HG03039 (cell line): ENCODE measurements around the gene DNAJC27.

Experiments used
- ATAC-seq: cut with Tn5 transposase; IDR thresholded peaks from one replicate; pipeline ENCODE4 v1.9.1; 2021; ENCODE audit warnings: mild to moderate bottlenecking, moderate library complexity; ENCODE audit not compliant: unreplicated experiment

The DNAJC27 gene

GRCh38 chr2:24971286-24971535 lies 544 bp downstream of the DNAJC27 start:
- no peak for ATAC-seq

DNA sequence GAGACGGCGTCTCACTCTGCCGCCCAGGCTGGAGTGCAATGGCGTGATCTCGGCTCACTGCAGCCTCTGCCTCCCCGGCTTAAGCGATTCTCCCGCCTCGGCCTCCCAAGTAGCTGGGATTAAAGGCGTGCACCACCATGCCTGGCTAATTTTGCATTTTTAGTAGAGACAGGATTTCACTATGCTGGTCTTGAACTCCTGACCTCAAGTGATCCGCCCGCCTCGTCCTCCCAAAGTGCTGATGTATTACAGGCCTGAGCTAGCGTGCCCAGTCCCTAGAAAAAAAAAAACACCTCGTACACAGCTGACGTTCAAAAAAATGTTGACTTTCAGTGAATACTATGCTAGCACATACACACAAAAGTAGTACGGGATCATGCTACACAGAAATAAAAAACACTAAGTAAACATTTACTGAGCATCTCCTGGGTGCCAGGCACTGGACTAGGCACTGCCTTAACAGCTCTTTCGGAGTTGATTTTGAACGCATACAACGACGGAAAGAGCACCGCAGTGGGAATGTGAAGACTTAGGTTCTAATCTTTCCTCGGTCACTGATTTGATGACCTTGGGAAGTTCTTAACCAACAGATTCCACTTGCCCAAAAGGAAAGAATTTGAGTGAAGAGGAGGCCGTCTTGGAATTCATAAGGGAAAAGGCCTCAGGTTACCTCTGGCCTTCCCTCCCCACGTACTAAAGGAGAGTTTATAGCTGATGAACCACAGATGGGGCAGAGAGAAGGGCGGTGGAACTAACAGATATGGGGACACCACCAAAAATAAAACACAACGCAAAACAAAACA lies 1.1 kb downstream of the DNAJC27 start:
- no peak for ATAC-seq

DNA sequence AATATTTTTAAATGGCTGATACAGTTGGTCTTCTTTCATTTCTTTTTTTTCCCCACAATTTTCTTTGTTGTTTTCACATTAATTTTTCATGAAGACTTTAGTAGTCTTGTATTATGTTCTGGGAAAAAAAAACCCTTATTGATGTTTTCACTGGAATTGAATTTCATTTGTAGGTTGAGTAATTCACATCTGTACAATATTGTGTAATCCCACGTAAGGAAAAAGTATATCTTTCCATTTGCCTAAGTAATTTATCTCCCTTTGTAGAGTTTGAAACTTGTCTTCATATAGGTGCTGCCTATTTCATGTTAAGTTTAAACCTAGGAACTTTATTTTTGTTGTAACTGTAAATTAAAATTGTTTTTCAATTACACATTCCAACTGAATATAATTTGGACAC lies 2.0 kb downstream of the DNAJC27 start:
- no peak for ATAC-seq

DNA sequence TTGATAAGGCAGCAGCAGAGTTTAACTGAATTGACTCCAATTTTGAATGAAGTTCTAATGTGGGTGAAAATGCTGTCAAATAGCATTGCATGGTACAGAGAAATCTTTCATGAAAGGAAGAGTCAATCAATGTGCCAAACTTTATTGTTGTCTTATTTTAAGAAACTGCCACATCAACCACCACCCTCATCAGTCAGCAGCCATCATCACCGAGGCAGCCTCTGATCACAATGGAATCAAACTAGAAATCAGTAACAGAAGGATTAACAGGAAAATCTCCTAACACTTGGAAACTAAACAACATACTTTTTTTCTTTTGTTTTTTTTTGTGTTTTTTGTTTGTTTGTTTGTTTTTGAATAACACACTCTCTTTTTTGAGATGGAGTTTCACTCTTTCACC lies 9.9 kb downstream of the DNAJC27 start:
- no peak for ATAC-seq

DNA sequence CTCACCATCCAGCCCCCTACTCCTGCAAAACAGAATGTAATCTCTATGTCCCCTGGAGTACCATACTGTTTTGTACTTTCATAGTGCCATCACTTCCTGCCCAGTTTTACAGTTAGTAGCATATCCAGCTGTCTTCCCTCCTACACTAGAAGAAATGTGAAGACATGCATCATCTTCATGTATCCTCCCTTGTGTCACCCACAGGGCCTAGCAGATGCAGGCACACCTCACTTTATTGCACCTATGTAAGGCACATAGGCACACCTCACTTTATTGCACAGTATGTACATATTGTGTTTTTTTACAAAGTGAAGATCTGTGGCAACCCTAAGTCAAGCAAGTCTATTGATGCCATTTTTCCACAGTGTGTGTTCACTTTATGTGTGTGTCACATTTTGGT lies 12.0 kb downstream of the DNAJC27 start:
- no peak for ATAC-seq

- ATAC-seq, result no peak
Measured at GRCh38 chr2:24958411-24958935, 13.3 kb downstream of the DNAJC27 start.

DNA sequence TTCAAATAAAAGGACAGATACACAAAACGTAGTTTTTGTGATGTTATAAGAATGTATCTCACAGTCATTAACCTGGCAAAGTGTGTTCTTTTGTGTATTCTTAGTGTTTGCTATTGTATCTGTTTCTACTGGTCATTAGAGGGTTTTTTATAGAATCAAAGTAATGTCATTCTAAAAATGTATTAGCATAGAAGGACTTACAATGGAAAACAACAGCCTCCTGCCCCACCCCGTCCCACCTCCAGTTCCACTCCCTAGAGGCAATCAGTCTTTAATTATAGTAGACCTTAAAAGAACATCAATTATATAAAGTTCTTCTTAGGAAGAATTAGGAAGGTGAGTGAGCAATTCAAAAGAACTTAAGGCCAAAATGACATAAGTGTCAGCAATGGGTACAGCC lies 13.8 kb downstream of the DNAJC27 start:
- ATAC-seq, result no peak

DNA sequence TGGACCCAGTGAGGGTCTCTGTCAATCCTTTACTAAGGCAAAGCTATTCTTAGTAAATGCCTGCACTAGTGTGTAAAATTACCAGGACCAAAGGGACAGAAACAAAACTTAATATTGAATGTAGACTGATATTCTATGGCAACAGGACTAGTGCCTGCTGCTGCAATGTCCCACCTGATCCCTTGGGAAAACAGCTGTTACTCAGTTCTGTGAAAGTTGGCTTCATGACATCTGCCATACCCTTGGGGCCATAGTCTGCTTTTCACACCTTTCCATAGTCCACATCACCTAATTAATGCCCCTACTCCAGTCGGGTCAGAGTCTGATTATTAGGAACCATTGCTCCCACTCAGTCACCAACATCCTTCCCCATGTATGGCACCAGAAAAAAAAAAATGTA lies 14.5 kb downstream of the DNAJC27 start:
- no peak for ATAC-seq

GRCh38 chr2:24955921-24956320 lies 15.8 kb downstream of the DNAJC27 start:
- no peak for ATAC-seq

- no peak for ATAC-seq
Measured at GRCh38 chr2:24955232-24955631, 16.5 kb downstream of the DNAJC27 start.

DNA sequence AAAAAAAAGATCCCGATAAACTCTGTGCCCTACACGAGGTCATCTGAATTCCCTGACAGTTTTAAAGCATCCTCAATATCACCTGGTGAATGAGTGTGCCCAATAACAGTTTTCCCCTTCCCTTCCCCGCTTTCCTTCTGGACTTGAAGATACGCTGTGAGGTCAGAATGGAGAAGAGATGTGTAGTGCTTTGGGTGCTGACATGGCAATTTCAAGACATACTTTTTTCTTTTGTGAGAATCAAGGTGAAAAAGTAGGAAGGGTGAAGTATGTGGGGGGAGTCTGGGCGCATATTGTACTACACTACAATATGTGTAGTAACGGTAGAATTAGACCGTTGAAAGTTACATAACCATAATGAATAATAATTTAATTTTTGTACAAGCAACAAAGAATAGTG lies 21.7 kb downstream of the DNAJC27 start:
- no peak for ATAC-seq

DNA sequence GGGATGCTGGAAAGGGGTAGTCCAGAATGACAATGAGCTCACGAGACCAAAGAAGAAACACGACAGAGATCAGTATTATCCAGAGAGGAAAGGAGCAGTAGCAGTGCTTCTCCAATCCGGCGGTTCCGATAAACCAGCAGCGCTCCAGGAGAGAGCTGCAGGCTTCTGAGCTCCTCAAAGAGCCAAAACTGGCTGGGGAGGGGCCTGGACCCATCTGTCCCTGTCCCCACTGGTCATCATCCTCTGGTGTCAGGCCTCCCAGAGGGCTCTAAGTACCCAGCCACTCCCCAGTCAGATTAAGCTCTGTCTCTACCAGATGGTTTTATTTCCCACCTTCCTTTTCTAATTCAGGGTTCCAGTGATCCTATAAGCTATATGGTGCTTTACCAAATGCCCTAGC lies 23.2 kb downstream of the DNAJC27 start:
- no peak for ATAC-seq

GRCh38 chr2:24947561-24948157 lies 24.1 kb downstream of the DNAJC27 start:
- ATAC-seq, result no peak

- ATAC-seq, result no peak
Measured at GRCh38 chr2:24945907-24946306, 25.8 kb downstream of the DNAJC27 start.

GRCh38 chr2:24943427-24944053 lies 28.2 kb downstream of the DNAJC27 start:
- ATAC-seq, result no peak

GRCh38 chr2:24939353-24939752 lies 32.4 kb downstream of the DNAJC27 start:
- ATAC-seq, result no peak

DNA sequence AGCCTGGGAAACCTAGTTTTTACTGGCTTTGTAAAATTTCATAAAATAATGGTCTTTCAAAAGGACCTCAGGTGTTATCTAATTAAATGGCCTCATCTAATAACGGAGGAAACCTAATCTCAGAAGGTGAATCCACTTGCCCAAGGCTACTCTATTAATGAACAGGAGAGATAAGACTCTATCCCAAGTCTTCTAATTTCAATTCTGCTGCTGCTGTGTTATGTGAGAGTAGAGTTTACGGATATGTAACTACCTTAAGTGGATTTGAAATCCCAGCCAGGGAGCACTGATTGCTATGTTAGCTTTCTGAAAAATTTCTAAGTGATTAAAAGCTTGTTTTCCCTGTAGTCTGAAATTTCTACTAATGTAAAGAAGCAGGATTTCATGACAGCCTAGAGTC lies 34.5 kb downstream of the DNAJC27 start:
- no peak for ATAC-seq

GRCh38 chr2:24935145-24935544 lies 36.6 kb downstream of the DNAJC27 start:
- ATAC-seq, result no peak

DNA sequence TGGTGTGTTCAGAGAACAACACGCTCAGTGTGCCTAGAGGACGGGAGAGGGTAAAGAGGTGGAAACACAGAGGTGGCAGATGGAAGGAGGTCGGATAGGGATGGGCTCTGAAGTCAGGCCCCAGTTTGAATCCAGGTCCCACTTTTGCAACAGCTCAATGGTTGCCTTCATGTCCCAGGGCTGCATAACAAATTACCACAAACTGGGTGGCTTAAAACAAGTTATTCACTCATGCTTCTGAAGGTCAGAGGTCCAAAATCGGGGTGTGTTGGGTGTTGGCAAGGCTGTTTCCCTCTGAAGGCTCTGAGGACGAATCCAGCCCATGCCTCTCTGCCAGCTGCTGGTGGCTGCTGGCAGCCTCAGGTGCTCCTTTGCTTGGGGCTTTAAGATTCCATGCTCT lies 39.0 kb downstream of the DNAJC27 start:
- ATAC-seq, result no peak

- ATAC-seq, result no peak
Measured at GRCh38 chr2:24930768-24931167, 41.0 kb downstream of the DNAJC27 start.

GRCh38 chr2:24929230-24929629 lies 42.5 kb downstream of the DNAJC27 start:
- no peak for ATAC-seq

GRCh38 chr2:24928036-24928435 lies 43.7 kb downstream of the DNAJC27 start:
- ATAC-seq, result no peak
